Hypothalamus (tissue), 51 donors: ENCODE results near the gene BRME1.
A peak's percentile ranks its signal among the peaks of the same experiment; 100 is the strongest.

Source experiments
- DNase-seq, 51 donors: peaks; one replicate each; lab custom pipeline; 2025; lab: John Stamatoyannopoulos, UW

BRME1 gene

GRCh38 chr19:13848798-13849676 lies 56.9 kb downstream of the BRME1 start:
- no peak for DNase-seq

DNA sequence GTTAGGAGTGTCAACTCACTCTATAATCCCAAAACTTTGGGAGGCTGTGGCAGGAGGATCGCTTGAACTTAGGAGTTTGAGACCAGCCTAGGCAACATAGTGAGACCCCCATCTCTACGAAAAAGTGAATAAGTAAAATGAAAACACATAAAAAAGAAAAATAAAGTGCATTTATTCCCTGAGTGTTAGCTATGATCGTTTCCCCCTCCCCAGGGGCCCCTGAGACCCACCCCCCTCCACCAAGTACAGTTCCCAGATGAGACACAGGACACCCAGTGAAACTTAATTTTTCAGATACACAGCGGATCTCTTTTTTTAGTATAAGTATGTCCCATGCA lies 57.6 kb downstream of the BRME1 start:
- DNase-seq: no peak

DNA sequence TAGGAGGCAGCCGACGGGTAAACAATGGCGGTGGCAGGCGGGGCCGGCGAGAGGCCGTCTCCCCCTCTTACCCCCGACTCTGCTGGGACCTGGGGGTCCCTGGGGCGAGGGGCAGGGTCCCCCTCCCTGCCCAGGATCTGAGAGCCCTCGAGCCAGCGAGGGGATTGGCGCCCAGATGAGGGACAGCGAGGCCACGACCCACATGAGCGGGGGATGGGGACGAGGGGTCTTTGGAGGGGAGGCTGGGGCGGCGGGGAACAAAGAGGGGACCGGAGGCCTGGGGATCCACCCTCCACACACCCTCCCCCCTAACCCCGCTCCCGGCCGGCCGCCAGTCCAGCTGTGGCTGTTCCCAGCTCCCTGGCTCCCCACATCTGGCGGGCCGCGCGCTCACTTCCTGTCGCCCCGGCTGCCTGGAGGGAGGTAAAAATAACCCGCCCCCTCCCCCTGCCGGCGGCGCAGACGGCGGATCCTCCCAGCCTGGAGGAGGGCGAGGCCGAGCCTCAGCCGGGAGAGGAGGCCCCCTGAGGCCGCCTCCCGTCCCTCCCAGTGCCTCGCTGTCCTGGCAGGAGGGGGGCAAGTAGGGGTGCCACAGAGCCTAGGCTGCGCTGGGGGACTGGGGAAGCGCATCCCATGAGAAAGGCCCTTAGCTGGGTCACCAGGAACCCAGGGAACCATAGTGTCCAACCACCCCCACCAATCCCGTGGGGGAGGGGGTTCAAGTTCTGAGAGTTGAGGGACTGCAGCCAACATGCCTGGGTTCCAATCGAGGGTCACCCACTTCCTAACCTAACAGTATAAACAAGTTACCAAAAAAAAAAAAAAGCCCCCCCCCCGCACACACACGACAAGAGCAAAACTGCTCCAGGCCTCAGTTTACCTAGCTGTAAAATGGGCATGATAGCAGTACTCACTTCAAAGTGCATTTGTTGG lies 58.2 kb downstream of the BRME1 start:
- peak in 49 of 51 donors; percentile 31 to 89 (median 68) for DNase-seq

GRCh38 chr19:13846557-13847406 lies 59.1 kb downstream of the BRME1 start:
- DNase-seq: peak in 49 of 51 donors; percentile 32 to 96 (median 69)

DNA sequence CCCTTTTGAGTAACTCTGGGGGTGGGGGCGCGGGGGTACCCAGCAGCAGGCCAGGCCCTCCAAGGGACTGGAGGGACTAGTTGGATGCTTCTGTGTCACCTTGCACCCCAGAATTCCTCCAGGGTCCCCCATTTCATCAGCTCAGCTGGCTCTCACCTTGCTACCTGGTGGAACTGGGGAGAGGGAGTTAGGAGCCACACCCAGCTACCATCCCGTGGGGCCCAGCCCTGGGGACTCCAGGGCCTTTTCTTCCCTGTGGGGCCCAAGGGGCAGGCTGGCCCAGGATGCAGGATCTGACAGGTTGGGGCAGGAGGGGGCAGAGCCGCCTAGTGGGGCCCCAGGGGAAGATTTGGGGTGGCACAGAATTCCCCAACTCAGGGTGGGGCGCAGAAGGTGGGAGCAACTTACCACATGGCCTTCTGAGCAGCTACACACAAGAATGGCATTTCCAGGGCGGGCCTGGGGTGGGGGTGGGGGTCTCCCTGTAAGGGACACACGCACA lies 61.7 kb downstream of the BRME1 start:
- no peak for DNase-seq

DNA sequence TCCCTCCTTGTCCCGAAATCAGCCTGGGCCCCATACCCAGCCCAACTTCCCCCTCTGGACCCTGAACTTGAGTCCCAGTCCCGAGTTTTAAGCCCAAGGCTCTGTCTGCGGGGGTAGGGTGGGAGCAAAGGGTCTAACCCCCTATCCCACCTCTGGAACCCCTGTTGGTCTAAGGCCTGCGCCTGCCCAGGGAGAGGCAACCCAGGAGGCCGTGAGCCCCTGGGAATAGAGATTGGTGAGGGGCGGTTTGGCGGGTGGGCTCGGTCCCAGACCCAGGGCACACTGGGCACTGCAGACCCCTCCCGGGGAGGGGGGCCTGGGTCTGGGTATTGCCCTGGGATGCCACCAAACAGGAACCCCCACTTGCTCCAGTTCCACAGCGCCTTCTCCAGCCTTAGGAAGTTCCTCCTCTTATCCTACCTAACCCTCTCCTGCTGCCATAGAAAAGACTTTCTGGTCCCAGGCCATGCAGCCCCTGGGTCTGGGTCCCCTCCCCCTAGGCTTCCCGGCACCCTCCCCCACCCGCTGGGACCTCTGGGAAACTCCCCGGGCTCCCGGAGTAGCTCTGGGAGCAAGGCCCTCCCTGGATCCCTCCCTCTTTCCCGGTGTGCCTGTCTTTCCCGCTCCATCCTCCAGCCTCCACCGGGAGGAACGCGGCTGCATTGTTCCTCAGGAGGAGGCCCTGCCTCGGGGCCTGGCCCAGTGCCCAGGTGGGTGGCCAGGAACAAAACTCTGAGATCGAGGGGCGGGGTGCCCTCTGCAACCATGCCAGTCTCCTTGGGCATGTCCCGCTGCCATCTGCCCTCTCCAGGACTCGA lies 62.6 kb downstream of the BRME1 start:
- peak in 10 of 51 donors; percentile 12 to 42 (median 32) for DNase-seq

GRCh38 chr19:13842291-13843103 lies 63.4 kb downstream of the BRME1 start:
- DNase-seq: peak in 36 of 51 donors; percentile 16 to 78 (median 54)

GRCh38 chr19:13841962-13842290 lies 64.0 kb downstream of the BRME1 start:
- no peak for DNase-seq

- DNase-seq: no peak
Observed at GRCh38 chr19:13841086-13841961, 64.6 kb downstream of the BRME1 start.

DNA sequence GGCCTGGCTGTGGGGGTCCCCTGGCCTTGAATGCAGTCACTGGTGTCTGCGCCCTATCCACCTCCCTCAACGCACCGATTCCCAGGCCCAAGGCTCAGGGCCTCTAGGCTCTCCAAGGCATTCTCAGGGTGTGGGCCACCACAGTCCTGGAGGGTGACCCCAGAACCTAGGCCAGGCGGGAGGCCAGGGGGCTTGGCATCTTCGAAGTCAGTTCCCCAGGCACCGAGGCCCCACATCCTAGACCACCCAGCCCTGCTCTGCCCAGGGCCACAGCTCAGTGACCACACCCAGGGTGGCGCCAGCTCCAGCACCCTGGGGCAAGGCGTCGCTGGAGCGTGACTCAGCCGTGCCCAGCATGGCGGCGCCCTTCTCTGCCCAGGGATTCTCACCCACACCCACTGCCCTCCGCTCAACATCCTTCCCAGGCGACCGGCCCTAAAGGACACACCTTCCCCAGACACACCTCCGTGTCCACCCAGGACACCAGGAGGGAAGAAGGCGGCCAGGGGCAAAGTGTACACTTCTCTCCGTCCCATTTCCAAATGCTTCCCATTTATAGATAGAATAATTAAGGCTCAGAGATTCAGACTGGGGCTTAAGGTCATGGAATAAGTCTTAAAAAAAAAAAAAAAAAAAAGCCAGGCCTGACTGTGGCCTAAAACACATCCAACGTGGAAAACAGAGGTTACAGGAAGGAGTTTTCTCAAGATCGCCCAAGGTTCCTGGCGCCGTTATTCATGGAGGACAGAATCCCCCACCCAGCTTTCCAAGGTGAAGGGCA lies 65.4 kb downstream of the BRME1 start:
- DNase-seq: peak in 1 of 51 donors; percentile 8

GRCh38 chr19:13839938-13840304 lies 66.0 kb downstream of the BRME1 start:
- peak in 1 of 51 donors; percentile 63 for DNase-seq

DNA sequence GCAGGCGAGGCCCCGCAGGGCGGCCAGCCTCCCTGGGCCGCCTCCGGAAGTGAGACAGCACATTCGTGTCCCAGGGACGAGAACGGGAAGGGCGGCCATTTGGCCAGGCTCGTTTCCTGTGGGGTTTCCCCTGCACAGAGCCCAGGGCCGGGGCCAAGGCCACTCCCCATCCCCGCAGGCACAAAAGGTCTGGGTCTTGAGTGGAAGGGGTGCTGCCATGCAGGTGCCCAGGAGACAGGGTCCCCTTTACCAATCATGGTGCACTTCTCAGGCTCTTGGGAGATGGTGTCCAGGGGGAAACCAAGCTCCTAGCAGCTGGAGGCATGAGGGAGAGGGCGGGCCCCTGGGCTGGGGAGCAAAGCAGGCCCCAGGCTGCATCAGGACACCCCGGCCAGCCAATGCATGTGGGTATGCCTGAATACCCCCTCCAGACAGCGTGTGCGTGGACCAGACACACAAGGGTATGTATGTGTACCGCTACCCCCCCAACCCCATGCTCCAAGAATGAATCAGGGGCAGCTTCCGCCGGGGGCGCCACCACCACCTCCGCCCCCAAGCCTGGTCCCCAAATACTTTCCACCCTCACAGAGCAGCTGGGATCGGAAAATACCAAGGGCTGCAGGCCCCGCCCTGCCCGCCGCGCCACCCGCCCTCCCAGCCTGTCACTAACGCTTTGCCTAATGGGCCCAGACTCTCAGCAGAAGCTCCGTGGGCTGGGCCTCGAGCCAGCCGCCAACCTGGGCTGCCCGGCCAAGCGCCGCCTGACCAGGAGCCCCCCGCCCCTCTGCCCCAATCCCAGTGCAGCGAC lies 66.6 kb downstream of the BRME1 start:
- DNase-seq: peak in 26 of 51 donors; percentile 9 to 73 (median 37)

GRCh38 chr19:13838435-13839129 lies 67.3 kb downstream of the BRME1 start:
- no peak for DNase-seq

GRCh38 chr19:13835791-13836723 lies 69.9 kb downstream of the BRME1 start:
- DNase-seq: no peak
